ENCODE measurements around the gene KRT2. TPM values are rescaled to one million over a fixed set of nuclear protein-coding genes. Genes with fewer than 3 reads are reported as not detected.

Gene KRT2
- polyA plus RNA-seq, 6 donors from 2014 or later, result not detected

DNA sequence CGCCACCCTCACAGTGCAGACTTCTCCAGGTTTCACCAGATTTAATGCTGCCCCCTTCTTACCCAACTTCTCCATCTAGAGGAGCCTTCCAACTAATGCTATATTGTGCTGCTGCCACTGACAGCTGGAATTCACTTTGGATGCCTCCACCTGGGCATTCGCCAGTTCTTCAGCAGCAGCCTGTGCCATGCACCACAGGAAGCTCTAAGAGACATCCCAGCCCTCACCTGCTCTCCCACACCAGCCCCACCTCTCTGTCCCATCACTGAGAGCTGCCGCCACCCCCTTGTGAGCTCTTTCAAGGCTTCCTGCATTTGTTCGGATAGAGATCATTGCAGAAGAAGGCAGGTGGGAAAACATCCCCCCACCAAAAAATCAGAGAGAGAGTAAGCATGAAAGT is 4.6 kb upstream of the KRT2 start:
- H3K36me3 Mint-ChIP-seq, result no peaks in the 10 kb centered on the region

GRCh38 chr12:52655720-52656124 is 3.7 kb upstream of the KRT2 start:
- Mint-ChIP-seq H3K27me3 (peaks cover 11 to 53% (median 45%) of the 10 kb centered on the region in 3 donors), H3K9me3 (peaks cover 0 to 13% (median 0%) of the 10 kb centered on the region in 7 donors), H3K27ac (no peak overlapping the region), H3K4me1 (no peaks in the 10 kb centered on the region), H3K4me3 (no peak overlapping the region), H3K36me3 (no peaks in the 10 kb centered on the region)
- no peak for ATAC-seq (ENCODE audit: low read depth in 2 of 2)
- no peak for DNase-seq

More for the DNA sequence above, 4.6 kb upstream of the KRT2 start:
- H3K27ac Mint-ChIP-seq, result no peak overlapping the region
- H3K27me3 Mint-ChIP-seq, result peaks cover 11 to 53% (median 43%) of the 10 kb centered on the region in 3 donors
- no peak for ATAC-seq (ENCODE audit: low read depth in 2 of 2)
- H3K4me3 Mint-ChIP-seq, result no peak overlapping the region
- DNase-seq, result no peak
- peaks cover 0 to 13% (median 0%) of the 10 kb centered on the region in 7 donors for H3K9me3 Mint-ChIP-seq
- no peaks in the 10 kb centered on the region for H3K4me1 Mint-ChIP-seq

DNA sequence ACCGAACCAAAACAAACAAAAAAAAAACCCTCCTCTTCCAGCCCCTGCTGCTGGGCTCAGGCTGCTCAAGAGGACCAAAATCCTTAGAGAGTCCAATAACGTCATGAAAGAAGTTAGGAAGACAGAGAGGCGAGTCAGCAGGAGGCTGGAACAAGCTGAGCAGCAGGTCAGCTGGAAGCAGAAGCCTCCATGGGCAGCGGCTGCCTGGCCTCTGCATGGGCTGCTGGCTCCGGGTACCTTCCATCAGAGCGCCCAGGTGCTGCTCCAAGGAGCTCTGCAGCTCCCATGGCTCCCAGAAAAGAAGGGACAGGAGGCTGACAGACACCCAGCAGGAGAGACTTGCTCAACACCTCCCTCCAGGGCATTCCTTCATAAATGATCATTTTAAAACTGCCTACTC is 3.2 kb upstream of the KRT2 start:
- peaks cover 11 to 53% (median 45%) of the 10 kb centered on the region in 3 donors for H3K27me3 Mint-ChIP-seq
- no peak overlapping the region for H3K27ac Mint-ChIP-seq
- H3K9me3 Mint-ChIP-seq, result peaks cover 0 to 13% (median 0%) of the 10 kb centered on the region in 7 donors
- H3K4me3 Mint-ChIP-seq, result no peak overlapping the region
- DNase-seq (no peak), ATAC-seq (ENCODE audit: low read depth in 2 of 2) (no peak)
- H3K4me1 Mint-ChIP-seq, result no peaks in the 10 kb centered on the region
- H3K36me3 Mint-ChIP-seq, result no peaks in the 10 kb centered on the region

DNA sequence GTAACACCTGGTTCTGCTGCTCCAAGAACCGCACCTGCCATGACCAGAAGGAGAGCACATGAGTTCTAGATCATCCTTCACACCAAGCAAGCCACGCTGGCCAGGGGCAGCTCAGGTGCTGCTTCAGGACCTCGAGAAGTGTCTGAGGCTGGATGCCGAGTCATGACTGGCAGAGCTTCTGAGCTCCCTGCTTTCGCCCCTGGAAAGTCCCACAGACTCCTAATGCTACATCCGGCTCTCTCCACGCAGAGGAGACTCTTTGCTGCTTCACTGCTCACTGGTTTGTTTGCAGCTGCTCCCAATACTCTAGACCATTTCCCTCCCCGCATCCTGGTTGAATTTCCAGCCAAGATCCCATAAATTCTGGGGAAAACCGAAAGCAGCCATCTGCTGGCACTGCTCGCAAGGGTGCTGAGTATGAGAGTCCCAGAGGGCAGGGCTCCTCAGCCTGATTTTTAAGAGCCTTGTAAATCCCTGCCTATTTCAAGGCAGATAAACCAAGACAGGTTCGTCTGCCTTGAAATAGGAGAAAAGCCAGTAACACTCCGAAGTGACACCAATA is 1.4 kb downstream of the KRT2 start:
- ATAC-seq (ENCODE audit: low read depth in 2 of 2), result no peak
- H3K9me3 Mint-ChIP-seq, result peaks cover 0 to 13% (median 1%) of the 10 kb centered on the region in 7 donors
- no peaks in the 10 kb centered on the region for H3K4me1 Mint-ChIP-seq
- peaks cover 8 to 23% (median 20%) of the 10 kb centered on the region in 3 donors for H3K27me3 Mint-ChIP-seq
- H3K36me3 Mint-ChIP-seq, result no peaks in the 10 kb centered on the region
- DNase-seq, result no peak
- H3K4me3 Mint-ChIP-seq, result no peak overlapping the region
- peak overlapping the region in 1 of 6 donors; percentile 73 for H3K27ac Mint-ChIP-seq

DNA sequence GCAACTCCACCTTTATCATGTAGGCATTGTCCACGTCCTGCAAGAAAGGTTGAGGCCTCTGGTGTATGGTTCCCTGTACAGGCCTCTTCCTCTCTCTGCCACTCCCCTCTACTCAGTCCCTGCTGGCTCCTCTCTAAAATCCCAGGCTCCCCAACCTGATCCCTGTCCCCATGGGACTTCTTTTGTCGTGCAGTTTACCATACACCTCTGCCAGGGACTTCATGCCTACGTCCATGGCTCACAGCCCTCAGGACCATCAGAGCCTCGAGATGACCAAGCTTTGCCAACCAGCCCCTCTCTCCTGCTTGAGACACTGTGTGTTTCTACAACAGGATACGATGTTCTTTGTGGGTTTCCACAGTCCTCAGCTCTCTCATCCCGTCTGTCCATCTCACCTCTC is 2.9 kb downstream of the KRT2 start:
- no peak overlapping the region for H3K27ac Mint-ChIP-seq
- no peaks in the 10 kb centered on the region for H3K4me1 Mint-ChIP-seq
- peaks cover 10 to 24% (median 10%) of the 10 kb centered on the region in 3 donors for H3K27me3 Mint-ChIP-seq
- no peak for ATAC-seq (ENCODE audit: low read depth in 2 of 2)
- no peak overlapping the region for H3K4me3 Mint-ChIP-seq
- no peak for DNase-seq
- no peaks in the 10 kb centered on the region for H3K36me3 Mint-ChIP-seq
- H3K9me3 Mint-ChIP-seq, result peaks cover 0 to 13% (median 1%) of the 10 kb centered on the region in 7 donors

GRCh38 chr12:52648012-52648550 is 3.9 kb downstream of the KRT2 start:
- Mint-ChIP-seq H3K27me3 (peaks cover 10 to 28% (median 10%) of the 10 kb centered on the region in 3 donors), H3K9me3 (peaks cover 0 to 13% (median 1%) of the 10 kb centered on the region in 7 donors), H3K4me1 (no peaks in the 10 kb centered on the region), H3K27ac (no peak overlapping the region), H3K36me3 (no peaks in the 10 kb centered on the region), H3K4me3 (no peak overlapping the region)
- DNase-seq, result no peak
- no peak for ATAC-seq (ENCODE audit: low read depth in 2 of 2)

DNA sequence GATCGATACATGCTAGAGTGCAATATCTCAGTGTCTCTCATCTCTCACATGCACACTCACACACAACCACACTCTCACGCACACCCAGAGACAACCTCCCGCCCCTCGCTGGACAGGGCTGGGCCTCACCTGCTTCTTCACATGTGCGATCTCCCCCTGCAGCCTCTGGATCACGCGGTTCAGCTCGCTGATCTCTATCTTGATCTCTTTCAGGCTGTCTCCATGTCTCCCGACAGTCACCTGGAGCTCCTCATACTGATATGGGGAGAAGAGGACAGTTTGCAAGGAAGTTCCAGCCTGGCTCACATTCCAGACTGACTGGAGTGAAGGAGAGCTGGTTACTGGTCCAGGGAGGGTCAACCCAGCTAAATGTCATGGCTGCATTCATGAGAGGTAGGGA is 4.4 kb downstream of the KRT2 start:
- ATAC-seq (ENCODE audit: low read depth in 2 of 2) (no peak), DNase-seq (no peak)
- Mint-ChIP-seq H3K27me3 (peaks cover 10 to 30% (median 10%) of the 10 kb centered on the region in 3 donors), H3K4me1 (no peaks in the 10 kb centered on the region), H3K27ac (no peak overlapping the region), H3K36me3 (no peaks in the 10 kb centered on the region), H3K4me3 (no peak overlapping the region), H3K9me3 (peaks cover 0 to 10% (median 1%) of the 10 kb centered on the region in 7 donors)

DNA sequence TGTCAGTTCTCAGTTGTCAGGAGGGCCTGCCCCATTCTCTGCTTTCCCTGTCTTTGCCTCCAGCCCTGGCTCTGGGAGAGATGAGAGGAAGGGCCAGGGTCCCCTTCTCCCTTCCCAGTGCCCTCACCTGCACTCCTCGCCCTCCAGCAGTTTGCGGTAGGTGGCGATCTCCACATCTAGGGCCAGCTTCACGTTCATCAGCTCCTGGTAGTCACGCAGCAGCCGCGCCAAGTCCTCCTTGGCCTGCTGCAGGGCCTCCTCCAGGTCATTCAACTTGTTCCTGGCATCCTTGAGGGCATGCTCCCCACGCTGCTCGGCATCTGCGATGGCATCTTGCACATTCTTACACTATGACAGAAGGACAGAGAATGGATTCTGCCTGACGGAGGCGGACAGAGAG is 5.4 kb downstream of the KRT2 start:
- Mint-ChIP-seq H3K36me3 (no peaks in the 10 kb centered on the region), H3K4me3 (no peak overlapping the region), H3K27ac (no peak overlapping the region), H3K4me1 (no peaks in the 10 kb centered on the region), H3K27me3 (peaks cover 10 to 33% (median 18%) of the 10 kb centered on the region in 3 donors), H3K9me3 (peaks cover 0 to 1% (median 0%) of the 10 kb centered on the region in 7 donors)
- ATAC-seq (ENCODE audit: low read depth in 2 of 2) (no peak), DNase-seq (no peak)

DNA sequence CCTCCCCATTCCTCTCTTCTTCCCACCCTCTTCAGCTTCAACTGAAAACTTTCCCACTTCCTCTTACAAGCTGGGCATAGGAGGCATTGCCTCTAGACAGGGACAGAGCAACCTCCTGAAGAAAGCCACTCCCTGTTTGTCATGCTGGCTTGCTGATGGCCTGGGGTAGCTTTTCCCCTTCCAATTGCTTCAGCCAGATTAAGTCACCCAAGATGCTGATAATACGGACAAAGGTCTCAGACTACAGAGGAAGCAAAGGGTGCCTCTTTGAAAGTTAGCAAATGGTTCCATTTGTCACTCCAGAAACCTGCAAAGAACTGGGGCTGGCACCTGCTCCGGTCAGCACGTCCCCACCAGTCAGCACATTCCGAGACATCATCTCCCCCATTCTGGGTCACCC is 6.0 kb downstream of the KRT2 start:
- ATAC-seq (ENCODE audit: low read depth in 2 of 2), result no peak
- no peaks in the 10 kb centered on the region for H3K36me3 Mint-ChIP-seq
- no peaks in the 10 kb centered on the region for H3K4me1 Mint-ChIP-seq
- peak overlapping the region in 1 of 6 donors; percentile 3 for H3K27ac Mint-ChIP-seq
- H3K4me3 Mint-ChIP-seq, result no peak overlapping the region
- peaks cover 0 to 1% (median 0%) of the 10 kb centered on the region in 7 donors for H3K9me3 Mint-ChIP-seq
- H3K27me3 Mint-ChIP-seq, result peaks cover 10 to 33% (median 20%) of the 10 kb centered on the region in 3 donors
- DNase-seq, result no peak

GRCh38 chr12:52645120-52645761 is 6.8 kb downstream of the KRT2 start:
- Mint-ChIP-seq H3K27me3 (peaks cover 10 to 33% (median 20%) of the 10 kb centered on the region in 3 donors), H3K27ac (no peak overlapping the region), H3K4me3 (peak overlapping the region in 1 of 8 donors; percentile 69), H3K36me3 (no peaks in the 10 kb centered on the region), H3K9me3 (peaks cover 0 to 1% (median 0%) of the 10 kb centered on the region in 7 donors), H3K4me1 (no peaks in the 10 kb centered on the region)
- DNase-seq (no peak), ATAC-seq (ENCODE audit: low read depth in 2 of 2) (no peak)

DNA sequence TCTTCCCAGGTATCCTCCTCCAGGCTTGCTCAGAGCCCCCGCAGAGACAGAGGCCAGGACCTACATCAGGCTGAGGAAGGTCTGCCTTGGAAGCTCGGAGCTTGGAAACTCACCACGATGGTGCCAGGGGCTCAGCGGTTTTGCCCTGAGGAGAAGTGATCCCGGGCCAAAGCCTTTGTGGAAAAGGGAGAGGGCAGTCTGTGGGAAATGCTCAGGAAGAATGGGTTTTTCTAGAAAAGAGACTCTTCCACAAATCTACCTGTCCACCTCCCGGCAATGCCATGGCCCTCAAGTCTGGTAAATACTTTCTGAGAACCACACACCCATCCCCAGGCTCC is 8.0 kb downstream of the KRT2 start:
- Mint-ChIP-seq H3K9me3 (peaks cover 0 to 1% (median 0%) of the 10 kb centered on the region in 7 donors), H3K4me3 (no peak overlapping the region), H3K4me1 (no peaks in the 10 kb centered on the region), H3K36me3 (no peaks in the 10 kb centered on the region), H3K27ac (no peak overlapping the region), H3K27me3 (peaks cover 10 to 37% (median 20%) of the 10 kb centered on the region in 3 donors)
- DNase-seq (no peak), ATAC-seq (ENCODE audit: low read depth in 2 of 2) (no peak)

- Mint-ChIP-seq H3K4me3 (no peak overlapping the region), H3K27me3 (peaks cover 10 to 37% (median 20%) of the 10 kb centered on the region in 3 donors)
- no peak for DNase-seq
Observed at GRCh38 chr12:52643233-52644077, 8.6 kb downstream of the KRT2 start.

GRCh38 chr12:52641468-52641867 is 10.5 kb downstream of the KRT2 start:
- Mint-ChIP-seq H3K9me3 (no peaks in the 10 kb centered on the region), H3K4me1 (no peaks in the 10 kb centered on the region), H3K27me3 (peaks cover 5 to 33% (median 18%) of the 10 kb centered on the region in 3 donors), H3K36me3 (no peaks in the 10 kb centered on the region), H3K27ac (no peak overlapping the region), H3K4me3 (no peak overlapping the region)
- DNase-seq, result no peak
- ATAC-seq (ENCODE audit: low read depth in 2 of 2), result no peak

More at GRCh38 chr12:52643233-52644077, 8.6 kb downstream of the KRT2 start:
- no peaks in the 10 kb centered on the region for H3K4me1 Mint-ChIP-seq
- no peaks in the 10 kb centered on the region for H3K36me3 Mint-ChIP-seq
- no peak for ATAC-seq (ENCODE audit: low read depth in 2 of 2)
- peaks cover 0 to 1% (median 0%) of the 10 kb centered on the region in 7 donors for H3K9me3 Mint-ChIP-seq
- H3K27ac Mint-ChIP-seq, result no peak overlapping the region

All from naive B cell (primary cell).